ENCODE results near the gene PIGM. TPM values are rescaled to one million over a fixed set of nuclear protein-coding genes. Genes with fewer than 3 reads are reported as not detected.

Gene PIGM
- total and polyA plus RNA-seq, 2 of the 13 experiments (the other 11 are each of a cell fraction or from before 2014, with no cell fraction given) = 3.4 to 4.6 TPM

DNA sequence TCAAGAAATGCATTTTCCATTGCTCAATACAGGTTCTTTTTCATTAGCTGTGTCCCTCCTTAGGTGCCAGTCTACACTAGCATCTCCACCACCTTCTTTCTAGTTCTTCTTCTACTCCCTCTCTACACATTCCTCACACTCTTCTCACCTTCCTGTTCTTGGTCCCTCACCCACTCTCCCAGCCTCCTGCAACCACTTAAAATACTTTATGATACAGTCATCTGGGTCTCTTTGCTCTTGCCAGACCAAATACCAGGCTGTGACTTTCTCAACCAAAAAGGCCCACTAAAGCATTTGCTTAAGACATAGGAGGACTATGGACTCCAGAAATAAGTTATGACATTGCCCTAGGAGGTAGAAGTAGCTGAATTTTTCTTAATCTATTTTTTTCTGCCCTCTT, 35.1 kb downstream of the PIGM start:
- no peak overlapping the region for H3K9ac ChIP-seq (ENCODE audit: insufficient read depth, low read depth, low read length)
- intact Hi-C loops (cut with micrococcal nuclease; ENCODE audit: unreplicated experiment) = no loop called here
- no peaks in the 10 kb centered on the region for H3K79me2 ChIP-seq (ENCODE audit: insufficient read depth, low read length)
- no peaks in the 10 kb centered on the region for H3K27me3 ChIP-seq (ENCODE audit: control insufficient read depth in 1 of 2, insufficient read depth in 2 of 2, low read length in 2 of 2)
- no TSS peak for BruUV-seq (replicated peaks)
- TF ChIP-seq ZSCAN29 (CRISPR knock-in tag; conservative IDR thresholded peaks at IDR 0.05) (no peak), IKZF4 (CRISPR knock-in tag; IDR thresholded peaks at IDR 0.05; ENCODE audit: borderline replicate concordance, low read depth, not compliant biosample characterization) (no peak), REL (CRISPR knock-in tag; conservative IDR thresholded peaks at IDR 0.05) (no peak), ZNF850 (CRISPR knock-in tag; conservative IDR thresholded peaks at IDR 0.05) (no peak), ZNF180 (CRISPR knock-in tag; IDR thresholded peaks at IDR 0.05; ENCODE audit: borderline replicate concordance, low read depth) (no peak), TEAD3 (CRISPR knock-in tag; optimal IDR thresholded peaks at IDR 0.05; ENCODE audit: borderline replicate concordance) (no peak), CC2D1A (CRISPR knock-in tag; IDR thresholded peaks at IDR 0.05) (no peak), E2F5 (CRISPR knock-in tag; conservative IDR thresholded peaks at IDR 0.05) (no peak), NR0B2 (CRISPR knock-in tag; IDR thresholded peaks at IDR 0.05) (no peak), GATA4 (IDR thresholded peaks at IDR 0.05; ENCODE audit: borderline replicate concordance, low read depth) (no peak), ZNF251 (CRISPR knock-in tag; IDR thresholded peaks at IDR 0.05) (no peak), FOXP1 (IDR thresholded peaks at IDR 0.05) (no peak), FOXP1 (CRISPR knock-in tag; IDR thresholded peaks at IDR 0.05) (no peak), HNF4A (CRISPR knock-in tag; IDR thresholded peaks at IDR 0.05) (no peak), ZNF383 (CRISPR knock-in tag; IDR thresholded peaks at IDR 0.05; ENCODE audit: borderline replicate concordance) (no peak), ZKSCAN1 (IDR thresholded peaks at IDR 0.05; ENCODE audit: low read length) (no peak), NFKB2 (CRISPR knock-in tag; IDR thresholded peaks at IDR 0.05; ENCODE audit: borderline replicate concordance) (no peak), ZNF572 (CRISPR knock-in tag; IDR thresholded peaks at IDR 0.05) (no peak), ZNF546 (CRISPR knock-in tag; conservative IDR thresholded peaks at IDR 0.05) (no peak), PTBP1 (IDR thresholded peaks at IDR 0.05; ENCODE audit: low read depth, low read length, poor library complexity, severe bottlenecking) (no peak)
- no peak overlapping the region for H3K4me3 ChIP-seq (replicated peaks in 1 of 3; ENCODE audit: insufficient read depth in 1 of 3, low read depth in 2 of 3, low read length in 3 of 3)
- ChIA-PET POLR2A (no interaction called here), CTCF (ENCODE audit: low intra/inter-chr PET ratio, low total read pairs) (no interaction called here)
- H3K4me2 ChIP-seq (ENCODE audit: low read depth, low read length) = no peak overlapping the region
- H2AFZ ChIP-seq (ENCODE audit: low read length) = no peak overlapping the region
- no peak overlapping the region for H3K27ac ChIP-seq (ENCODE audit: extremely low read length, insufficient read depth, low read length)
- H3K9me3 ChIP-seq (ENCODE audit: low read length) = no peaks in the 10 kb centered on the region
- ATAC-seq = no peak
- no peaks in the 10 kb centered on the region for H4K20me1 ChIP-seq (ENCODE audit: insufficient read depth, low read length)
- FAIRE-seq = no peak
- in situ Hi-C loops (cut with HindIII; ENCODE audit: extremely low pct_ligation_motif_present, low pct_unique_long_range_greater_than_20kb) = no loop called here
- peaks cover under 1% of the 10 kb centered on the region; the same call in 1 of the 2 replicates for H3K4me1 ChIP-seq (ENCODE audit: insufficient read depth, low read length)
- no peaks in the 10 kb centered on the region for H3K36me3 ChIP-seq (replicated peaks in 1 of 2; ENCODE audit: control insufficient read depth in 1 of 2, insufficient read depth in 2 of 2, low read length in 2 of 2)
- DNase-seq (ENCODE audit: low spot score) = no peak
